GM12874 (cell line): Measurements from ENCODE around the gene MACROH2A2.

Source experiments
- CTCF ChIP-seq: IDR thresholded peaks from 2 replicates; pipeline ENCODE4 v1.5.1; 2011; ENCODE audit warnings: low read depth, mild to moderate bottlenecking, control low read depth, low read length, moderate library complexity; ENCODE audit not compliant: insufficient read depth

MACROH2A2 gene

GRCh38 chr10:70085975-70086613 is 33.4 kb downstream of the MACROH2A2 start:
- no peak for TF ChIP-seq CTCF

- no peak for TF ChIP-seq CTCF
Measured at GRCh38 chr10:70087616-70088307, 35.1 kb downstream of the MACROH2A2 start.

GRCh38 chr10:70088308-70088698 is 35.7 kb downstream of the MACROH2A2 start:
- no peak for TF ChIP-seq CTCF

GRCh38 chr10:70090013-70090412 is 37.4 kb downstream of the MACROH2A2 start:
- TF ChIP-seq CTCF = no peak

- TF ChIP-seq CTCF = no peak
Measured at GRCh38 chr10:70090951-70091350, 38.3 kb downstream of the MACROH2A2 start.

- TF ChIP-seq CTCF = no peak
Measured at GRCh38 chr10:70092389-70092718, 39.7 kb downstream of the MACROH2A2 start.

GRCh38 chr10:70093335-70093944 is 40.8 kb downstream of the MACROH2A2 start:
- TF ChIP-seq CTCF = no peak
